HG02852 (cell line): Measurements from ENCODE around the gene SNRNP40.
"Not testable (repeated sequence)": the region's sequence is repeated elsewhere in the genome, so short reads cannot be mapped to it uniquely, and the experiment has no call there.

Experiments used
- ATAC-seq: cut with Tn5 transposase; IDR thresholded peaks from one replicate; pipeline ENCODE4 v1.9.1; 2021; ENCODE audit warnings: mild to moderate bottlenecking, moderate library complexity; ENCODE audit not compliant: unreplicated experiment

SNRNP40 gene

DNA sequence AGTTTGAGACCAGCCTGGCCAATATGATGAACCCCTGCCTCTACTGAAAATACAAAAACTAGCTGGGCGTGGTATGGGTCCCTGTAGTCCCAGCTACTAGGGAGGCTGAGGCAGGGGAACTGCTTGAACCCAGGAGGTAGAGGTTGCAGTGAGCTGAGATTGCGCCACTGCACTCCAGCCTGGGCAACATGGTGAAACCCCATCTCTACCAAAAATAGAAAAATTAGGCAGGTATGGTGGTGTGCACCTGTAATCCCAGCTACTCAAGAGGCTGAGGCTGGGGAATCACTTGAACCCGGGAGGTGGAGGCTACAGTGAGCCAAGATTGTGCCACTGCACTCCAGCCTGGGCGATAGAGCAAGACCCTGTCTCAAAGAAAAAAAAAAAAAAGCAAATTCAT is 8.8 kb downstream of the SNRNP40 start:
- not testable (repeated sequence) for ATAC-seq

GRCh38 chr1:31282426-31282825 is 14.2 kb downstream of the SNRNP40 start:
- not testable (repeated sequence) for ATAC-seq

DNA sequence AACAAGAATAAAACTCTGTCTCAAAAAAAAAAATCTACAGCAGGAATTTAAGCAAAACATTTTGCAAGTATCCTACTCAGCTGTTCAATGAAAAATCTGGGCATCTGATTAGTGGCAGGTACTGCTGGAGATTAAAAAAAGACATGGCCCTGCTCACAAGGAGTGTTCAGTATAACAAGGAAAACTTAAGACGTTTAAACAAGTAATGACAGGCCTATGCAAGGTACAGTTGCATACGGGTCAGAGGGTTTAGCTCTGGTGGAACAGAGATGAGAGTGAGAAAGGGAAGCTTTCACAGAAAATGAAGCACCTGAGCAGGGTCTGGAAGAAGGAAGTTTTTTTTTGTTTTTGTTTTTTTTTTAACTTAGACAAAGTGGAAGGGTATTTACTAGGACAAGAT is 23.0 kb downstream of the SNRNP40 start:
- ATAC-seq: no peak

DNA sequence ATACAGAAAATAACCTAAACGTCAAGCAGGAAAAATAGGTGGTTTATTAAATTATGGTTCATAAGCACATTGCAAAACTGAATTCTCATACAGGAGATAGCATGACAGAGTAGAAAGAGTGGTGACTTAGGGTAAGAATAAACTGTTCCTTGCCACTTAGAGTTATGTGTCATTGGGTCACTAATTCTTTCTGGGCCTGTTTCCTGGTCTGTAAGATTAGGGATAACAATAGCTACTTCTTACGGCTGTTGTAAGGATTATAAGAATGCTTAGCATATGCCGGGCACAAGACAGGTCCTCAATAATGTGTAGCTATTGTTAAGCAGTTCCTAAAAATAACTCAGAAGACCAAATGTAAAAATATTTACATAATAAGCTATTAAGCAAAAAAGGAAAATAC is 24.2 kb downstream of the SNRNP40 start:
- no peak for ATAC-seq

DNA sequence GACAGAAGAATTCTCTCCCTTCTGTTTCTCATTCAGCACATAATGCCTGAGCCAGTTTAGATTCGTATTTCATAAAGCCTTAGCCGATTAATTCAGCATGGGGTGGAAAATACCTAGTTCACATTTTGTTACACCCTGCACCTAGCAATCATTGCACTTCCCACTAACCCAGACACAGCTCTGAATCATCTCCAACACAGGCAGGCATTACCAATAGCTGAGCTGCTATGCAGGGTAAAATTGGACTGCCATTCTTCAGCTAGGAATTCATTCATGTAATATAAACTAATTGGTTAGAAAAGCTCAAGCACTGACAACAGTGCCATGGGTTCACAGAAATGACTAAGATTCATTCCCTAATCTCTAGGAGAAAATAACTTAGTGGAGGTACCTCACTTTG is 30.0 kb downstream of the SNRNP40 start:
- no peak for ATAC-seq

- ATAC-seq: no peak
Observed at GRCh38 chr1:31264790-31265386, 31.7 kb downstream of the SNRNP40 start.

- ATAC-seq: no peak
Observed at GRCh38 chr1:31263408-31263807, 33.2 kb downstream of the SNRNP40 start.

DNA sequence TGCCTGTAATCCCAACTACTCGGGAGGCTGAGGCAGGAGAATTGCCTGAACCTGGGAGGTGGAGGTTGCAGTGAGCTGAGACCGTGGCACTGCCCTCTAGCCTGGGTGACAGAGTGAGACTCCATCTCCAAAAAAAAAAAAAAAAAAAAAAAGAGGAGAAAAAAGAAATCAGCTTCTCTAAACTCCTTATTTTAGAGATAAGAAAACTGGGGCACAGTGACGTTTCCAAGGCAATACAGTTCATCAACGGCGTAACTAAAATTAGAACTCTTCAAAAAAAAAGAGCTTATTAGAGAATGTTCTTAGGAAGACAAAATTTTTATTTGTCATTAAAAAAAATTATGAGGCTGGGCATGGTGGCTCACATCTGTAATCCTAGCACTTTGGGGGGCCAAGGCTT is 34.2 kb downstream of the SNRNP40 start:
- ATAC-seq: not testable (repeated sequence)

- no peak for ATAC-seq
Observed at GRCh38 chr1:31261916-31262315, 34.7 kb downstream of the SNRNP40 start.

GRCh38 chr1:31259746-31260145 is 36.8 kb downstream of the SNRNP40 start:
- ATAC-seq: no peak

DNA sequence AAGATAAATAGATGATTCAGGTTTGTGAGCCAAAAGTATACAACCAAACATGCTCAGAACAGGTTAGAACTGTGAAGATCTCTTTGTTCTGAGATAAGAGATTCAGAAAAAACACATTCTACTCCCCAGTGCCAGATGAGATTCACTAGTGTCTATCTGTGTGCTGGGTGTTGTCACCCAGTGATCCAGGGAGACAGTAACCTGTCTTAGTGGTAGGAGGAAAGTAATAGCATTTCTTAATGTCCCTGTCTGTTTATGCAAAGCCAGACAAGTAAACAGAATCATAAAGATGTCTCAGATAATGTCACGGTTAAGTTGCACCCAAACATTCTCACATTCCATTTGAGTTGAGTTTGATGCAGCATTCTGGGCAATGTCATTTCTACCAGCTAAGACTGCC is 38.0 kb downstream of the SNRNP40 start:
- ATAC-seq: no peak

DNA sequence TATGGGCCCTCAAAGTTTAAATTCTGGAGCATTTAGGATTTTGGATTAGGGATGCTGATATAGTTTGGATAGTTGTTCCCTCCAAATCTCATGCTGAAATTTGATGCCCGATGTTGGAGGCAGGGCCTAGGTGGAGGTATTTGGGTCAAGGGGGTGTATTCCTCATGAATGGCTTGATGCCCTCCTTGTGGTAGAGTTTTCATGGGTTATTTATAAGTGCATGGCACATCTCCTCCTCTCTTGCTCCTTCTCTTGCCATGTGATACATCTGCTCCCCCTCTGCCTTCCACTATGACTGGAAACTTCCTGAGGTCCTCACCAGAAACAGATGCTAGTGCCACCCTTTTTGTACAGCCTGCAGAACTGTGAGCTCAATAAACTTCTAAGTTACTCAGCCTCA is 39.4 kb downstream of the SNRNP40 start:
- no peak for ATAC-seq

GRCh38 chr1:31249854-31250253 is 46.7 kb downstream of the SNRNP40 start:
- ATAC-seq: no peak

- no peak for ATAC-seq
Observed at GRCh38 chr1:31248276-31248675, 48.3 kb downstream of the SNRNP40 start.

- no peak for ATAC-seq
Observed at GRCh38 chr1:31244326-31244725, 52.3 kb downstream of the SNRNP40 start.

DNA sequence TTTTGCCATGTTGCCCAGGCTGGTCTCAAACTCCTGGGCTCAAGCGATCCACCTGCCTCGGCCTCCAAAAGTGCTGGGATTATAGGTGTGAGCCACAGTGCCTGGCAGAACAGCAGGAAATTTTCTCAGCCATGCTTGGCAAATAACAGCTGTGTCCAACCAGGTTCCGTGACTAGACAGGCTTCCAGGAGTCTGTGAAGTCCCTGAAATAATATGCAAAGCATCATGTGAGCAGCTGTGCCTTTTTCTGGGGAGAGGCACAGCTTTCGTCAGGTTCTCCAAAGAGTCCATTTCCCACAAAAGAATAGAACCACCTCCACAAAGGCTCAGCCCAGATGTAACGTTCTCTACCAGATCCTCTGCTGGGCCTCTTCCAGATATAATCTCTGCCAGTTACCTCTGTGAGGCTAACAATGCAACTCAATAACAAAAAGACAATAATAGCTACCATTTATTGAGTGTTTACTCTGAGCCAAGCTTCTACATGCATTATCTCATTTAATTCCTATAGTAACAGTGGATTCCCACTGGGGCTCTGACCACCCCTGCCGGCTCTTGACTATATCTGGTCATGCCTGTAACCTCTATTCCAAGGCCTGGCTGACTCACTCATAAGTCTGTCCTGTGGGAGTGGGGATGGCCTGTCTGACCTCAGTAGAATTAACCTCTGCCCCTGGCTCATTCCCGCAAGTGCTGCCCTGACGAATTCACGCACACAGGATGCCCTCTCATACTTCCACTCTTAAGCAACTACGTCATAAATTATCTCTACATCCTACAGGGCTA is 52.9 kb downstream of the SNRNP40 start:
- ATAC-seq: no peak

DNA sequence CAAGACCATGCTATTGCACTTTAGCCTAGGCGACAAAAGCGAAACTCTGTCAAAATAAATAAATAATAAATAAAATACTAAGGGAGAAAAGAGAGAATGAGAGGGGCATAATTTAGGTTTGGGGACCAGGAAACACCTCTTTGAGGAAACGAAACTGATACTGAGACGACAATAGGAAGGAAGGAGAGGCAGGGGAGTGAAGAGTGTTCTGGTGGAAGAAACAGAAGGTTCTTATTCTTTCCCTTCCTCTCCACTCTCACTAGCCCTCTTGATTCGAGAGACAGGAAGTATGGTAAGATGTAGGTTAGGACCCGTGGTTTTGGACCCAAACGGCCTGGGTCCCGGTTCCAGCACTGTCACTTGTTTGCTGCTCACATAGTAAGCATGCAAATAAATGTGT is 55.3 kb downstream of the SNRNP40 start:
- no peak for ATAC-seq

DNA sequence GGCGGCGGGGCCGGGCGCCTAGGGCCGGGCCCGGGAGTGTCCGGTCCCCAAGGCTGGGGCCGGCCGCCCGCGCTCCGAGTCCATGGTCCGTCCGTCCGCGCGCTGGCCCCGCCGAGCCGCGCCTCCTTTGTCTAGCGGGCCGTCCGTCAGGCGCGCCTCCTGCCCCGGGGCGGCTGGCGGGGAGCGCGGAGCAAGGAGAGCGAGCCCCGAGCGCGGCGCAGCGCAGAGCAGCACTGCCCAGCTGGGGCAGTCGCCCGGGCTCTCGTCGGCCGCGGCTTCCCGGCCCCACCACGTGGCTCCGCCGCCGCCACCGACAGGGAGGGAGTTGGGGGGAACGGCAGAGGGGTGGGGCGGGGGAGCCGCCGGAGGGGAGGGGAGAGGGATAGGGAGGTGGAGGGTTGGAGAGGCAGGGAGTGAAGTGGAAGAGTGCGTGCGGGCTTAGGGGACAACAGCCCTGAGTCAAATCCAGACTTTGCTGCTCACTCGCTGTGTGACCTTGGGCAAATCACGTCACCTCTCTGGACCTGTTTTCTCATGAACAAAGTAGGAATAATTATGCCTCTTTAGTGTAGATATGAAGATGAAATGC is 56.8 kb downstream of the SNRNP40 start, which contains the start of gene NKAIN1:
Gene NKAIN1 (minus strand): TSS at position 235 of the 589 bp plus-strand sequence. CDS start 340 bp downstream, outside the sequence.
- ATAC-seq: no peak

DNA sequence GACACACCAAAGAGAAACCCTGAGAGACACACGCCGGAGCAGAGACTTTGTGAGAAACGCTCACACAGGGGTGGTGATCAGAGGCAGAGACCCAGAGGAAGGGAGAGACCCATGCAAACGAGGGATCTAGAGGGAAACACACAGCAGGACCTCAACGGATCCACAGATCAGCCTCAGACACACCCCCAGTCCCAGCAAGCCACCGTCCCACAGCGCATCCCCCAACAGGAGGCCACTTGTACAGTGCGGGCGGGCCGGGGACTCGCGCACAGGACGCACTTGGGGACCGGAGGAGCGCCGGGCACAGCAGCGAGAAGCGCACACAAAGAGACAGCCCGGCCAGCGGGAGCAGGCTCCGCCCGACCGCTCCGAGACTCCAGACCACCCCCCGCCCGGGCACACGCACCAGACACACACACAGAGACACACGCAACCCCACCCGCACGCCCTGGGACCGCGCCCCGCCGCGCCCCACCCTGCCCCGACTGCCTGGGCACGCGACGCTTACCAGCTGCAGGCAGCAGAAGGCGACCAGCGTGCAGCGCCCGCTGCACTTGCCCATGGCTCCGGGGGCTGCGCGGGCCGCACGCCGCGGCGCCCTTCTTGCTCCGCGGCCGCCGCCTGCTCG is 57.5 kb downstream of the SNRNP40 start:
- no peak for ATAC-seq

DNA sequence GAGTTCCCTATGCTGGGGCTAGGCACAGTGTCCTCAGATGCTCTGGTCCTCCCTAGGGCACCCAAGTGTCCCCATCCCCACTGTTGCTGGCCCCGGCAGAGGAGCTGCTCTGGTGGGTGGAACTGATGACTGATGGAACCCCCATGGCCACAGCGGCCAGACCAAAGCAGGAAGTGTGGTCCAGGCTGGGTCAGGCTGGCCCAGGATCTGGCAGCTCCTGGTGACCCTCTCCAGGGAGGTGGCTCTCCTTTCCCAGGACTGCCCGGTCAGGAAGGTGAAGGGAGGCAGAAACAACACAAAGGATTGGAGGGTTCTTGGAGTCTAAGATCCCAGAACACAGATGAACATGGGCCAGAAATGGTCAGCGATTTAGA is 58.0 kb downstream of the SNRNP40 start:
- no peak for ATAC-seq

DNA sequence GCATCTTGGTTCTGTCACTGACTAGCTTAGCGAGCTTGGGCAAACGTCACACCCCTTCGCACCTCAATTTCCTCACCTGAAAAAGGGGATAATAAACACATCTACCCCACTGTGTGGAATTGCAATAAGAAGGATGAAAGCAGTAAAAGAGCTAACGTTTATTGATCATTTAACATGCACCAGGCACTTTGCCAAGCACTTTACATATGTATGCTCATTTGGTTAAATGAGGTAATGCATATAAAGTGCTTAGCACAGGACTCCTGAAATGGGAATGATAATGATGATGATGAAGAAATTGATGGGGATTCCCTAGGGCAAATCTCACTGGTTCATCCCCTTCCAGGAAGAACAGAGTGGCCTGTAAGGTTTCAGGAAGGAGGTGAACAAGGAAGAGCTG is 61.7 kb downstream of the SNRNP40 start:
- no peak for ATAC-seq
